ENCODE data around the gene HNF4A. TPM values are rescaled to one million over a fixed set of nuclear protein-coding genes. Genes with fewer than 3 reads are reported as not detected.
"Not testable (repeated sequence)": the region's sequence is repeated elsewhere in the genome, so short reads cannot be mapped to it uniquely, and the experiment has no call there.

HNF4A gene
- total RNA-seq, 2 experiments from 2014 or later, result not detected

- ATAC-seq (no peak), DNase-seq (no peak)
- ChIA-PET CTCF (no interaction called here), POLR2A (no interaction called here)
- no peaks in the 10 kb centered on the region for H3K9me3 Mint-ChIP-seq (ENCODE audit: insufficient read depth)
- H3K4me1 Mint-ChIP-seq (ENCODE audit: low read depth), result no peaks in the 10 kb centered on the region
- H3K27me3 Mint-ChIP-seq (ENCODE audit: low read depth), result peaks cover 3% of the 10 kb centered on the region
- H3K36me3 Mint-ChIP-seq (ENCODE audit: low read depth), result no peaks in the 10 kb centered on the region
- H3K27ac Mint-ChIP-seq, result no peak overlapping the region
- no peak overlapping the region for H3K4me3 Mint-ChIP-seq
Measured at GRCh38 chr20:44331201-44331600, 24.3 kb upstream of the HNF4A start.

DNA sequence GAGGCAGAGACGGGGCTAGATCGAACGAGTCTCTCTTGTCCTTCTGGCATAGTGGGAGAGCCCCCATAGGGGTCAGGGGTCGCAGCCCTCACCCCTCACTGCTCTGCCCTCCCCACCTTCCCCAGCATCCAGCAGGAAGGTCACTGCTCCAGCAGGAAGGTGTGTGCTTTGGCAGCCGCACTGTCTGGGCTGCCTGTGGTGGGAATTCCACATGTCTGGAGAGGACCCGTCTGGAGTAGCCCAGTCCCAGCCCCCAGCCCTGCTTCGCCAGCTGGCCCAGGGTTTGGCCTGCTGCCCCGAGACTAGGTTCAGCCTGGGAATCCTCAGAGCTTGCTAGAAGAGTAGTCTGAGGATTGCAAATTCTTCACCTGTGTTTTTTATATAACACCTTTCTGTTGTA, 21.2 kb upstream of the HNF4A start:
- H3K9me3 Mint-ChIP-seq (ENCODE audit: insufficient read depth), result no peaks in the 10 kb centered on the region
- ATAC-seq, result no peak
- ChIA-PET CTCF (no interaction called here), POLR2A (no interaction called here)
- peaks cover 4% of the 10 kb centered on the region for H3K27me3 Mint-ChIP-seq (ENCODE audit: low read depth)
- no peak overlapping the region for H3K27ac Mint-ChIP-seq
- no peaks in the 10 kb centered on the region for H3K4me1 Mint-ChIP-seq (ENCODE audit: low read depth)
- H3K4me3 Mint-ChIP-seq, result no peak overlapping the region
- H3K36me3 Mint-ChIP-seq (ENCODE audit: low read depth), result no peaks in the 10 kb centered on the region
- no peak for DNase-seq

DNA sequence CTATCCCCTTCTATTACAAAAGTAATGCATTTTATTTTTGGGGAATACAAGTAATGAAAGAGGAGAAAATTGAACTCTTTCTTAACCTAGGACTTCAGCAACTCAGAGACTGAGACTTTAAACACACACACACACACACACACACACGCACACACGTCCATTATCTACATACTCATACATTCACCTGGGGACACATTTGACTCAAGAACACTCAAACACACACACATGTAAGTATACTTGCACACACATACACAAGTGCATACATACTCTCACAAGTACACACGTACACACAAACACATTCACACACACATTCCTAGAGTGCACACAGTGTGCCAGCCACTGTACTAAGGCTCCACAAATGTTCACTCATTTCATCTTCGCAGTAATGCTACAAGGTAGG, 20.8 kb upstream of the HNF4A start:
- no peaks in the 10 kb centered on the region for H3K4me1 Mint-ChIP-seq (ENCODE audit: low read depth)
- POLR2A ChIA-PET, result no interaction called here
- ATAC-seq, result no peak
- no peak for DNase-seq
- CTCF ChIA-PET, result no interaction called here
- H3K27ac Mint-ChIP-seq, result no peak overlapping the region
- no peaks in the 10 kb centered on the region for H3K9me3 Mint-ChIP-seq (ENCODE audit: insufficient read depth)
- no peaks in the 10 kb centered on the region for H3K36me3 Mint-ChIP-seq (ENCODE audit: low read depth)
- no peak overlapping the region for H3K4me3 Mint-ChIP-seq
- peaks cover 4% of the 10 kb centered on the region for H3K27me3 Mint-ChIP-seq (ENCODE audit: low read depth)

DNA sequence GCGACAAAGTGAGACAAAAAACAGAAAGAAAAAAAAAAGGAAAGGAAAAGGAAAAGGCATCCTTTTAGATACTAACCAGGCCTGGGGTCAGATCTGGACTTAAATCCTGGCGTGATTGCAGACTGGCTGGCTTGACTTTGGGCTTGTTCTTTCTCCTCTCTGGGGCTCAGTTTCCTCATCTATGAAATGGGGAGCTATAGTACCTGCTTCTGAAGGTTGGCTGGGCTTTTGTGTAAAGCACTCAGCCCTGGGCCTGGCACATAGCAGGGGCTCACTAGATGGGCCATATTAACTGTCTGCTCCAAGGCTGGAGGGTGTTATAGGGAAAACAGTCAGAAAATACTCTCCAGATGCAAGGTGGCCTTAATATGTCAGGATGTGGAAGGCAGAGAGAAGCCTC, 19.8 kb upstream of the HNF4A start:
- DNase-seq (no peak), ATAC-seq (no peak)
- ChIA-PET POLR2A (no interaction called here), CTCF (no interaction called here)
- H3K27me3 Mint-ChIP-seq (ENCODE audit: low read depth), result peaks cover 4% of the 10 kb centered on the region
- H3K4me1 Mint-ChIP-seq (ENCODE audit: low read depth), result no peaks in the 10 kb centered on the region
- no peaks in the 10 kb centered on the region for H3K9me3 Mint-ChIP-seq (ENCODE audit: insufficient read depth)
- no peak overlapping the region for H3K27ac Mint-ChIP-seq
- no peaks in the 10 kb centered on the region for H3K36me3 Mint-ChIP-seq (ENCODE audit: low read depth)
- no peak overlapping the region for H3K4me3 Mint-ChIP-seq

DNA sequence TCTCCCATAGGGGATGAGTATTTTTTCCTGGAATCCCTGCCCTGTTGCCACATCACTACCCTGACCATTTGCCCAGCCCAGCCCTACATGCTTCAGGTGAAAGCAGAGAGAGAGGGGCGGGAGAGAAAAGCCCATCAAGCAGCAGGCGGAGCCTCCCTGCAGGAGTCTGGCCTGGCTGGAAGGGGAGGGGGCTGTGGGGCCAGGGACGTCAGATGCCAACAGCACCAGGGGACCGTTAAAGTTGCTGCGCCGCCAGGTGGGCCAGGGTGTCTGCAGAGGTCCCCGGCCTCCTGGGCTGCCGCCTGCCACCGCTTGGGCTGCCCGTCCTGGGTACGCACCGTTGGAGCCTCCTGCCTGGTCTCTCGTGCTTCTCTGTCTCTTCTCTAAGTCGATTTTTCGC, 19.4 kb upstream of the HNF4A start:
- H3K4me3 Mint-ChIP-seq, result no peak overlapping the region
- H3K36me3 Mint-ChIP-seq (ENCODE audit: low read depth), result no peaks in the 10 kb centered on the region
- peaks cover 4% of the 10 kb centered on the region for H3K27me3 Mint-ChIP-seq (ENCODE audit: low read depth)

DNA sequence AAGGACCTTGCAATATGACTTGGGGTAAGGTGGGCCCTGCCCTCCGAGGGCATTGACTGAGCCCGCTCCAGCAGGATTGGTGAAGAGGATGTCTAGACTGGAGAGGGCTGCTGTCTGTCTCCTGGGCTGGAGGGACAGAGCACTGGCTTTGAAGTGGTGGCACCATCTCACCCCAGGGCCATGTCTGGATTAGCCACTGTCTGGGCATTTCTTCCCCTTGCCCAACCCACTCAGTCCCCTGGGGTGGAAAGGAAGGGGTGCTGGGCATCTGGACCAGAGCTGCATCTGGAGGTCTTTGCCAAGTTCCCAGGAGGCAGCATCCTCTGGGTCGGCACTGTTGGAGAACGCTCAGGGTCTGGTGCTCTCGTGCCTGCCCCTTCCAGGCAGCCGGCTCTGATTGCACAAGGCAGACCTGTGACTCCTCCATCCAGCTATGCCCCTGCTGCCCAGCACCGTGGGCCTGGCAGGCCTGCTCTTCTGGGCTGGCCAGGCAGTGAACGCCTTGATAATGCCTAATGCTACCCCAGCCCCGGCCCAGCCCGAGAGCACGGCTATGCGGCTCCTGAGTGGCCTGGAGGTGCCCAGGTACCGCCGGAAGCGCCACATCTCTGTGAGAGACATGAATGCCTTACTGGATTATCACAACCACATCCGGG, 18.6 kb upstream of the HNF4A start, which contains the start of gene R3HDML:
R3HDML (plus strand) TSS at position 319 of the 656 bp plus-strand sequence; CDS start at position 434, 115 bp downstream.
- no peak for ATAC-seq
- no peak within 1 kb of the TSS for H3K27ac Mint-ChIP-seq

More for the DNA sequence above, 19.4 kb upstream of the HNF4A start:
- Mint-ChIP-seq H3K4me1 (ENCODE audit: low read depth) (no peaks in the 10 kb centered on the region), H3K27ac (no peak overlapping the region), H3K9me3 (ENCODE audit: insufficient read depth) (no peaks in the 10 kb centered on the region)
- ChIA-PET POLR2A (no interaction called here), CTCF (no interaction called here)
- DNase-seq (no peak), ATAC-seq (no peak)

DNA sequence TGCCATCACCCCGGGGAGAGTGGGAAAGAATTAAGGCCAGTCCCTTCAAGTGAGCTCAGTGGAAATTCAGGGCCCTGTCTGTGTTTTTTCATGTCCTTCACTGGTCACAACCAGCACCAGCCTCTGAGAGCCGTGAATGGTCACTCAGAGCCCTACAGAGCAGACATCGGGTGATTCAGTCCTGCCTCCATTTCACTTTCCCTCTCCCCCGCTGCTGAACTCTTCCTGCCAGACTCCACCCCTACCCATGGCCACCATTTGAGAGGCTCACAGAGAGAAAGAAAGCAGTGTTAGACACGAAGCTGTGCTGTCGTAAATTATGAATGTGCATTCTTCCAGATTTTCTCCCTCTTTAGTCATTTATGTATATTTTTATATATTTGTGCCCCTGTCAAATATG, 13.3 kb upstream of the HNF4A start:
- ChIA-PET CTCF (no interaction called here), POLR2A (no interaction called here)
- Mint-ChIP-seq H3K36me3 (ENCODE audit: low read depth) (no peaks in the 10 kb centered on the region), H3K4me1 (ENCODE audit: low read depth) (no peaks in the 10 kb centered on the region), H3K27ac (no peak overlapping the region), H3K27me3 (ENCODE audit: low read depth) (no peaks in the 10 kb centered on the region), H3K4me3 (no peak overlapping the region), H3K9me3 (ENCODE audit: insufficient read depth) (no peaks in the 10 kb centered on the region)
- ATAC-seq (no peak), DNase-seq (no peak)

More for the DNA sequence above, 18.6 kb upstream of the HNF4A start, which contains the start of gene R3HDML:
- Mint-ChIP-seq H3K9me3 (ENCODE audit: insufficient read depth) (no peaks in the 10 kb centered on the region), H3K4me1 (ENCODE audit: low read depth) (no peaks in the 10 kb centered on the region), H3K27me3 (ENCODE audit: low read depth) (peaks cover 4% of the 10 kb centered on the region), H3K4me3 (no peak within 1 kb of the TSS), H3K36me3 (ENCODE audit: low read depth) (no peaks in the 10 kb centered on the region)
- no peak for DNase-seq
- ChIA-PET POLR2A (no interaction called here), CTCF (no interaction called here)

DNA sequence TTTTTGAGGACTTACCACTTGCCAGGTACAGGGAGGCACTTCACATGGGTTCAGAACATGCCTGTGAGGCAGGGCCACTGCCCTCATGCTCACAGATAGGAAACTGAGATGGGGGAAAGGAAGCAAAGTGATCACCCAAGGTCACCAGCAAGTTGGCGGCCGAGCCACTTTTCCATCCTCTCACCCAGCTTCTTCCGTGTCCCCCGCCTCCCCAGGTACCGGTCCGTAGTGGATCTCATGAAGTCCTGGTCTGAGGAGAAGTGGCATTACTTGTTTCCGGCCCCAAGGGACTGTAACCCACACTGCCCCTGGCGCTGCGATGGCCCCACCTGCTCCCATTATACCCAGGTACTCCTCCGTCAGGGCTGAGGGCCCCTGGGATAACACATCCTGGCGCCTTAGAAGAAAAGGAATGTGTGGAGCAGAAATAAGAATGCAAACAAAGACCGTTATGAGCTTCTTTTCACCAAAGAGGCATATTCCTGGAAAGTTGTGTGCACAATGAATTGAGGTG, 12.3 kb upstream of the HNF4A start:
- DNase-seq, result no peak
- ATAC-seq, result no peak
- H3K27ac Mint-ChIP-seq, result no peak overlapping the region
- H3K4me1 Mint-ChIP-seq (ENCODE audit: low read depth), result no peaks in the 10 kb centered on the region
- no peak overlapping the region for H3K4me3 Mint-ChIP-seq
- ChIA-PET CTCF (no interaction called here), POLR2A (no interaction called here)
- H3K27me3 Mint-ChIP-seq (ENCODE audit: low read depth), result no peaks in the 10 kb centered on the region
- H3K9me3 Mint-ChIP-seq (ENCODE audit: insufficient read depth), result no peaks in the 10 kb centered on the region
- no peaks in the 10 kb centered on the region for H3K36me3 Mint-ChIP-seq (ENCODE audit: low read depth)

- ATAC-seq, result no peak
- ChIA-PET POLR2A (no interaction called here), CTCF (no interaction called here)
- Mint-ChIP-seq H3K36me3 (ENCODE audit: low read depth) (no peaks in the 10 kb centered on the region), H3K4me3 (no peak overlapping the region), H3K27me3 (ENCODE audit: low read depth) (no peaks in the 10 kb centered on the region), H3K27ac (no peak overlapping the region), H3K9me3 (ENCODE audit: insufficient read depth) (no peaks in the 10 kb centered on the region), H3K4me1 (ENCODE audit: low read depth) (no peaks in the 10 kb centered on the region)
- DNase-seq, result no peak
Measured at GRCh38 chr20:44344723-44345122, 10.8 kb upstream of the HNF4A start.

- ChIA-PET CTCF (no interaction called here), POLR2A (no interaction called here)
- no peak for DNase-seq
- Mint-ChIP-seq H3K4me1 (ENCODE audit: low read depth) (no peaks in the 10 kb centered on the region), H3K9me3 (ENCODE audit: insufficient read depth) (no peaks in the 10 kb centered on the region), H3K27ac (no peak overlapping the region), H3K4me3 (no peak overlapping the region), H3K27me3 (ENCODE audit: low read depth) (no peaks in the 10 kb centered on the region), H3K36me3 (ENCODE audit: low read depth) (no peaks in the 10 kb centered on the region)
- no peak for ATAC-seq
Measured at GRCh38 chr20:44345147-44345546, 10.4 kb upstream of the HNF4A start.

DNA sequence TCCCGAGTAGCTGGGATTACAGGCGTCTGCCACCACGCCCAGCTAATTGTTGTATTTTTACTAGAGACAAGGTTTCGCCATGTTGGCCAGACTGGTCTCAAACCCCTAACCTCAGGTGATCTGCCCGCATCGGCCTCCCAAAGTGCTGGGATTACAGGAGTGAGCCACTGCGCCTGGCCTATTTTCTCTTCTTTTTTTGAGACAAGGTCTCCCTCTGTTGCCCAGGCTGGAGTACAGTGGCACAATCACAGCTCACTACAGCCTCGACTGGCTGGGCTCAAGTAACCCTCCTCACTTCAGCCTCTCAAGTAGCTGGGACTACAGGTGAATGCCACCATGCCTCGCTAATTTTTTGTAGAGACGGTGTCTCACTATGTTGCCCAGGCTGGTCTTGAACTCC, 9.6 kb upstream of the HNF4A start:
- POLR2A ChIA-PET; H3K4me1 Mint-ChIP-seq (ENCODE audit: low read depth); H3K9me3 Mint-ChIP-seq (ENCODE audit: insufficient read depth); H3K27ac Mint-ChIP-seq; ATAC-seq; H3K4me3 Mint-ChIP-seq; H3K27me3 Mint-ChIP-seq (ENCODE audit: low read depth); DNase-seq; H3K36me3 Mint-ChIP-seq (ENCODE audit: low read depth); CTCF ChIA-PET: not testable (repeated sequence)

DNA sequence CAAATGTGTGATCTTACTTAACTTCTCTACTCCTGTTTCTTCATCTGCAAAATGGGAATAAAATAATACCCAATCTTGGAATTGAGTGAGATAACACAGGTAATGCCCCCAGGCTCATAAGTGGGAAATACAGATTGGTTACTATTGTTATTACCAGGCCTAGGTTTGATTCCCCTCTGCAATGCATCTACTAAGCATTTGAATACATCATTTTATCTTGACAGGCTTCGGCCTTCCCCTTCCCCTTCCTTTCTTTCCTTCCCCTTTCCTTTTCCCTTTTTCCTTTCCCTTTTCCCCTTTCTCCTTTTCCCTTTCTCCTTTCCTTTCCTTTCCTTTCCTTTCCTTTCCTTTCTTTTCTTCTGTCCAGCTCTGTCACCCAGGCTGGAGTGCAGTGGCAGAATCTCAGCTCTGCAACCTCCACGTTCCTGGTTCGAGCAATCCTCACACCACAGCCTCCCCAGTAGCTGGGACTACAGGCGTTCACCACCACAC, 7.3 kb upstream of the HNF4A start:
- ChIA-PET CTCF (interaction anchor here (1.6 kb wide), 1 partner anchor 132 kb away, joined by 3 read pairs; no protein-coding TSS in a partner anchor), POLR2A (no interaction called here)
- ATAC-seq (no peak), DNase-seq (no peak)
- Mint-ChIP-seq H3K27me3 (ENCODE audit: low read depth) (no peaks in the 10 kb centered on the region), H3K4me3 (no peak overlapping the region), H3K36me3 (ENCODE audit: low read depth) (no peaks in the 10 kb centered on the region), H3K9me3 (ENCODE audit: insufficient read depth) (no peaks in the 10 kb centered on the region), H3K4me1 (ENCODE audit: low read depth) (peaks cover 9% of the 10 kb centered on the region), H3K27ac (no peak overlapping the region)

DNA sequence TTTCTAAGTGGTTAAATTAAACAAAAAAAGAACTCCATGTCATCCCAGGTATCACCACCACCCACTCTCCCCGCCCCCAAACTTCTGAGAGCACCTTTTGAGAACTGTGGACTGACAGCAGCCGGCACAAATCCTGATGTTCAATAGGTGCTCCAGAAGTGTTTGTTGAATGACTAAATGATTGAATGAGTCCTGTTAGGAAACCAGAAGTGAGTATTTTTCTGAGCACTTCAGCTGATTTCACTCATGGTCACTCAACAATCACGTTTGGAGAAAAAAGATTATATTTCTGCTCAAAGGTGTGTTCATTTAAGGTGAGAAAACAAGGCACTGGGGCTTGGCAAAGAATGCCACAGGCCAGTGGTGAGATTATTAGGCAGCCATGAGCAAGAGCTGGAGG, 6.2 kb upstream of the HNF4A start:
- no peak overlapping the region for H3K27ac Mint-ChIP-seq
- H3K4me1 Mint-ChIP-seq (ENCODE audit: low read depth), result peaks cover 9% of the 10 kb centered on the region
- H3K27me3 Mint-ChIP-seq (ENCODE audit: low read depth), result no peaks in the 10 kb centered on the region
- ATAC-seq, result no peak
- H3K36me3 Mint-ChIP-seq (ENCODE audit: low read depth), result no peaks in the 10 kb centered on the region
- POLR2A ChIA-PET, result no interaction called here
- no peak for DNase-seq
- CTCF ChIA-PET, result no interaction called here
- no peak overlapping the region for H3K4me3 Mint-ChIP-seq
- no peaks in the 10 kb centered on the region for H3K9me3 Mint-ChIP-seq (ENCODE audit: insufficient read depth)
